NT2/D1 (cell line): Measurements from ENCODE around the gene CCDC112.
A peak's percentile ranks its signal among the peaks of the same experiment; 100 is the strongest.

Experiments
- DNase-seq: peaks from one replicate; pipeline ENCODE4 v3.0.0-alpha.2; 2011; ENCODE audit warnings: low read depth, low spot score
- H3K27me3 ChIP-seq: 2 replicates; pipeline ENCODE4 v1.6.0; 2011; ENCODE audit warnings: mild to moderate bottlenecking; ENCODE audit not compliant: insufficient read length, insufficient read depth
- H3K36me3 ChIP-seq: 2 replicates; pipeline ENCODE4 v1.6.1; 2011; ENCODE audit warnings: mild to moderate bottlenecking, low read length, mixed read lengths; ENCODE audit not compliant: insufficient read depth, insufficient read length
- H3K4me1 ChIP-seq: 2 replicates; pipeline ENCODE4 v1.5.1; 2011; ENCODE audit not compliant: insufficient read depth, insufficient read length
- H3K4me3 ChIP-seq: 2 replicates; pipeline ENCODE4 v1.5.1; 2011; ENCODE audit warnings: low read depth; ENCODE audit not compliant: insufficient read length
- H3K9ac ChIP-seq: 2 replicates; pipeline ENCODE4 v1.6.0; 2011; ENCODE audit warnings: low read depth; ENCODE audit not compliant: insufficient read length
- H3K9me3 ChIP-seq: 2 replicates; pipeline ENCODE4 v1.5.1; 2011; ENCODE audit warnings: mild to moderate bottlenecking, low read length; ENCODE audit not compliant: insufficient read depth
- SUZ12 ChIP-seq: IDR thresholded peaks from 2 replicates; pipeline ENCODE4 v1.6.1; 2011; ENCODE audit not compliant: insufficient read length, insufficient read depth; ENCODE audit errors: extremely low read depth
- YY1 ChIP-seq: IDR thresholded peaks from 2 replicates; pipeline ENCODE4 v1.6.1; 2011; ENCODE audit not compliant: insufficient read length, insufficient read depth
- ZNF274 ChIP-seq: IDR thresholded peaks from 2 replicates; pipeline ENCODE4 v1.6.1; 2011; ENCODE audit warnings: mild to moderate bottlenecking, low read depth, low read length

Gene CCDC112

GRCh38 chr5:115272297-115272958, 24.0 kb downstream of the CCDC112 start:
- no peaks in the 10 kb centered on the region for H3K27me3 ChIP-seq
- TF ChIP-seq YY1 (no peak), ZNF274 (no peak), SUZ12 (no peak)

GRCh38 chr5:115271295-115272050, 25.0 kb downstream of the CCDC112 start:
- no peaks in the 10 kb centered on the region for H3K9me3 ChIP-seq
- TF ChIP-seq ZNF274 (no peak), YY1 (no peak), SUZ12 (no peak)
- H3K4me1 ChIP-seq: no peaks in the 10 kb centered on the region
- no peak overlapping the region for H3K4me3 ChIP-seq
- DNase-seq: no peak
- H3K36me3 ChIP-seq: peaks cover 27% of the 10 kb centered on the region
- H3K9ac ChIP-seq: no peak overlapping the region
- H3K27me3 ChIP-seq: no peaks in the 10 kb centered on the region

More at GRCh38 chr5:115272297-115272958, 24.0 kb downstream of the CCDC112 start:
- Histone ChIP-seq H3K9ac (no peak overlapping the region), H3K4me1 (no peaks in the 10 kb centered on the region), H3K36me3 (peaks cover 21% of the 10 kb centered on the region), H3K9me3 (no peaks in the 10 kb centered on the region), H3K4me3 (no peak overlapping the region)
- DNase-seq: no peak

GRCh38 chr5:115267617-115268016, 28.8 kb downstream of the CCDC112 start:
- peaks cover 17% of the 10 kb centered on the region for H3K36me3 ChIP-seq
- H3K9ac ChIP-seq: no peak overlapping the region
- TF ChIP-seq YY1 (no peak), SUZ12 (no peak), ZNF274 (no peak)
- no peaks in the 10 kb centered on the region for H3K4me1 ChIP-seq
- no peak for DNase-seq
- no peaks in the 10 kb centered on the region for H3K9me3 ChIP-seq
- no peak overlapping the region for H3K4me3 ChIP-seq
- no peaks in the 10 kb centered on the region for H3K27me3 ChIP-seq

- TF ChIP-seq ZNF274 (no peak), SUZ12 (no peak), YY1 (no peak)
- Histone ChIP-seq H3K36me3 (peaks cover 13% of the 10 kb centered on the region), H3K9ac (no peak overlapping the region), H3K4me3 (no peak overlapping the region), H3K27me3 (no peaks in the 10 kb centered on the region), H3K4me1 (no peaks in the 10 kb centered on the region), H3K9me3 (no peaks in the 10 kb centered on the region)
- DNase-seq: no peak
Measured at GRCh38 chr5:115265220-115265619, 31.2 kb downstream of the CCDC112 start.

- Histone ChIP-seq H3K9me3 (no peaks in the 10 kb centered on the region), H3K4me3 (no peak overlapping the region), H3K36me3 (peaks cover 13% of the 10 kb centered on the region), H3K4me1 (no peaks in the 10 kb centered on the region), H3K27me3 (no peaks in the 10 kb centered on the region), H3K9ac (no peak overlapping the region)
- no peak for DNase-seq
- no peak for TF ChIP-seq YY1
- no peak for TF ChIP-seq SUZ12
- no peak for TF ChIP-seq ZNF274
Measured at GRCh38 chr5:115264786-115265185, 31.7 kb downstream of the CCDC112 start.

GRCh38 chr5:115263078-115263380, 33.4 kb downstream of the CCDC112 start:
- Histone ChIP-seq H3K27me3 (no peaks in the 10 kb centered on the region), H3K9me3 (no peaks in the 10 kb centered on the region), H3K36me3 (peaks cover 19% of the 10 kb centered on the region), H3K4me3 (peak overlapping the region; percentile 79), H3K9ac (peak overlapping the region; percentile 86), H3K4me1 (no peaks in the 10 kb centered on the region)
- TF ChIP-seq YY1: no peak
- no peak for TF ChIP-seq SUZ12
- no peak for TF ChIP-seq ZNF274
- DNase-seq: no peak

- H3K4me3 ChIP-seq: peak within 1 kb of the TSS; percentile 79
- DNase-seq: peak; percentile 42
- H3K4me1 ChIP-seq: no peaks in the 10 kb centered on the region
- no peaks in the 10 kb centered on the region for H3K9me3 ChIP-seq
- no peaks in the 10 kb centered on the region for H3K27me3 ChIP-seq
- peaks cover 19% of the 10 kb centered on the region for H3K36me3 ChIP-seq
- H3K9ac ChIP-seq: peak within 1 kb of the TSS; percentile 86
- peak; percentile 67 for TF ChIP-seq YY1
- no peak for TF ChIP-seq ZNF274
Measured at GRCh38 chr5:115262321-115263077, 34.0 kb downstream of the CCDC112 start, which contains the start of gene PGGT1B. TSS of gene PGGT1B (minus strand) at chr5:115262877. CDS start at chr5:115262851, 26 bp downstream.
